B cell (primary cell): Measurements from ENCODE around the gene SNRPB.

Experiments
- EZH2 ChIP-seq: IDR thresholded peaks from 2 replicates; pipeline ENCODE4 v1.6.1; 2012; ENCODE audit warnings: borderline replicate concordance, low read depth, mild to moderate bottlenecking, moderate library complexity, low read length; ENCODE audit not compliant: insufficient read depth, poor library complexity, severe bottlenecking
- TF ChIP-seq, protein P1 (sequence below): fragments of 200-600 bp; IDR thresholded peaks from one replicate; pipeline ENCODE4 v1.8.0; 2022; ENCODE audit warnings: antibody characterized with exemption, mild to moderate bottlenecking

DNA sequence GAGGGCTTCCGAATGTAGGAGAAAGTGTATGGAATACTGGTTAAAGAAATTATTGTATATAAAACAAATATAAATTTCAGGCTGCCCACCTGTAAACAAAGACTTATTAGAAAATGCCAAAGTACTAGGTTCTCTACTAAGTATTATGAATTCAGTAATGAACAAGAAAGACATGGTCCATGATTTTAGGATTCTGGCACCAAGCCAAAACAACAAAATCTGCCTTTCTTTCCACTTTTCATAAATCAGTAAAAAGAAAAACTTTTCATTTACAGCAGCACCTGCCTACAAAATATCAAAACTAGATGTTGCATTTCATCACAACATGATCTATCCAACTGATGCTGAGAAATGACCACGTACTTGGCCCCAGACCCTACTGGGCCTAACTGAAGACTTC lies 14.5 kb upstream of the SNRPB start:
- TF ChIP-seq EZH2 = no peak
- TF ChIP-seq, protein P1, sequence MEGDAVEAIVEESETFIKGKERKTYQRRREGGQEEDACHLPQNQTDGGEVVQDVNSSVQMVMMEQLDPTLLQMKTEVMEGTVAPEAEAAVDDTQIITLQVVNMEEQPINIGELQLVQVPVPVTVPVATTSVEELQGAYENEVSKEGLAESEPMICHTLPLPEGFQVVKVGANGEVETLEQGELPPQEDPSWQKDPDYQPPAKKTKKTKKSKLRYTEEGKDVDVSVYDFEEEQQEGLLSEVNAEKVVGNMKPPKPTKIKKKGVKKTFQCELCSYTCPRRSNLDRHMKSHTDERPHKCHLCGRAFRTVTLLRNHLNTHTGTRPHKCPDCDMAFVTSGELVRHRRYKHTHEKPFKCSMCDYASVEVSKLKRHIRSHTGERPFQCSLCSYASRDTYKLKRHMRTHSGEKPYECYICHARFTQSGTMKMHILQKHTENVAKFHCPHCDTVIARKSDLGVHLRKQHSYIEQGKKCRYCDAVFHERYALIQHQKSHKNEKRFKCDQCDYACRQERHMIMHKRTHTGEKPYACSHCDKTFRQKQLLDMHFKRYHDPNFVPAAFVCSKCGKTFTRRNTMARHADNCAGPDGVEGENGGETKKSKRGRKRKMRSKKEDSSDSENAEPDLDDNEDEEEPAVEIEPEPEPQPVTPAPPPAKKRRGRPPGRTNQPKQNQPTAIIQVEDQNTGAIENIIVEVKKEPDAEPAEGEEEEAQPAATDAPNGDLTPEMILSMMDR = no peak
